Prostate gland (tissue), 1 donor: ENCODE data around the gene NDUFC2.

Experiments used
- POLR2A ChIP-seq: fragments of 450-650 bp; IDR thresholded peaks from one replicate; pipeline ENCODE4 v1.6.1; 2016; ENCODE audit warnings: antibody characterized with exemption, mild to moderate bottlenecking
- POLR2AphosphoS5 ChIP-seq: sonication (generic); formaldehyde crosslinking; IDR thresholded peaks from one replicate; pipeline ENCODE4 v1.6.1; 2017; ENCODE audit warnings: antibody characterized with exemption

GRCh38 chr11:78080818-78081495, 1.3 kb upstream of the NDUFC2 start:
- no peak for TF ChIP-seq POLR2A
- TF ChIP-seq POLR2AphosphoS5, result no peak
